HepG2 (cell line): ENCODE data around the gene CYSRT1. TPM values are rescaled to one million over a fixed set of nuclear protein-coding genes. Genes with fewer than 3 reads are reported as not detected.

Experiments
- FUBP1 ChIP-seq: sonication (generic); formaldehyde crosslinking; IDR thresholded peaks from 2 replicates; pipeline ENCODE4 v1.5.1; 2020; ENCODE audit warnings: missing genetic modification reagents, mild to moderate bottlenecking, borderline replicate concordance
- GZF1 ChIP-seq: sonication (generic); formaldehyde crosslinking; IDR thresholded peaks from 2 replicates; pipeline ENCODE4 v1.5.1; 2020; ENCODE audit warnings: mild to moderate bottlenecking, missing genetic modification reagents
- MAFF ChIP-seq: IDR thresholded peaks from 2 replicates; pipeline ENCODE4 v1.6.1; 2011; ENCODE audit warnings: low read depth, low read length, improper control_type of control experiment
- MTF2 ChIP-seq: sonication (generic); formaldehyde crosslinking; IDR thresholded peaks from 2 replicates; pipeline ENCODE4 v1.5.0; 2020; ENCODE audit warnings: missing genetic modification reagents, borderline replicate concordance
- NFYB ChIP-seq: sonication (generic); formaldehyde crosslinking; IDR thresholded peaks from 2 replicates; pipeline ENCODE4 v1.4.0; 2020; ENCODE audit warnings: missing genetic modification reagents
- RELA ChIP-seq: sonication (generic); formaldehyde crosslinking; IDR thresholded peaks from 2 replicates; pipeline ENCODE4 v1.4.0; 2020; ENCODE audit warnings: missing genetic modification reagents
- RFXAP ChIP-seq: sonication (generic); formaldehyde crosslinking; IDR thresholded peaks from 2 replicates; pipeline ENCODE4 v1.4.0; 2020; ENCODE audit warnings: missing genetic modification reagents, borderline replicate concordance
- SMC3 ChIP-seq: IDR thresholded peaks from 2 replicates; pipeline ENCODE4 v1.6.1; 2011; ENCODE audit warnings: low read length, improper control_type of control experiment
- TP53 ChIP-seq: sonication (generic); formaldehyde crosslinking; conservative IDR thresholded peaks from 2 replicates; pipeline ENCODE4 v1.4.0; 2020; ENCODE audit warnings: missing genetic modification reagents
- ZBED4 ChIP-seq: sonication (generic); formaldehyde crosslinking; IDR thresholded peaks from 2 replicates; pipeline ENCODE4 v1.4.0; 2020; ENCODE audit warnings: missing genetic modification reagents, borderline replicate concordance
- ZBTB25 ChIP-seq: IDR thresholded peaks from 2 replicates; pipeline ENCODE4 v1.6.1; 2018; ENCODE audit warnings: missing genetic modification reagents
- ZNF264 ChIP-seq: sonication (generic); formaldehyde crosslinking; IDR thresholded peaks from 2 replicates; pipeline ENCODE4 v1.4.0; 2020; ENCODE audit warnings: missing genetic modification reagents
- ZNF574 ChIP-seq: sonication (generic); formaldehyde crosslinking; IDR thresholded peaks from 2 replicates; pipeline ENCODE4 v1.4.0; 2020; ENCODE audit warnings: missing genetic modification reagents
- ZNF619 ChIP-seq: sonication (generic); formaldehyde crosslinking; IDR thresholded peaks from 2 replicates; pipeline ENCODE4 v1.4.0; 2020; ENCODE audit warnings: mild to moderate bottlenecking, missing genetic modification reagents
- ZNF687 ChIP-seq: sonication (generic); formaldehyde crosslinking; IDR thresholded peaks from 2 replicates; pipeline ENCODE4 v1.5.1; 2020; ENCODE audit warnings: mild to moderate bottlenecking, missing genetic modification reagents, moderate library complexity
- polyA plus RNA-seq, 8 experiments: library from polyadenylated mRNA; depleted of rRNA in 3 of 8; stranded (reverse) in 7 of 8; unstranded in 1 of 8; fragments of >200 nt; fragmentation: Illumina TruSeq in 4 of 8; extraction: Trizol in 4 of 8; gene quantifications; 2 replicates each; pipeline versions ENCODE4 v1.2.1 to v1.2.3, GENCODE V29; 2011 to 2016; ENCODE audit warnings: low read depth in 4 of 8, missing spikeins in 1 of 8, mixed read lengths in 1 of 8; ENCODE audit not compliant: insufficient read depth in 1 of 8
- total RNA-seq, 5 experiments: library from RNA; depleted of rRNA; stranded (reverse); fragments of >200 nt; fragmentation: Illumina TruSeq; extraction: Trizol; gene quantifications; 2 replicates each; pipeline ENCODE4 v1.2.3, GENCODE V29; 2016; ENCODE audit warnings: low read depth in 1 of 5

The CYSRT1 gene
- total and polyA plus RNA-seq, 2 of the 13 experiments (the other 11 are each of a cell fraction or from before 2014, with no cell fraction given) = 1.5 to 2.1 TPM

GRCh38 chr9:137240318-137240840 is 15.4 kb downstream of the CYSRT1 start (continued):
- TF ChIP-seq RELA (CRISPR knock-in tag) (no peak), RFXAP (CRISPR knock-in tag) (peak; percentile 43; the same call in 1 of the 2 replicates), ZNF619 (CRISPR knock-in tag) (0 out of 2 replicates have a peak, but pooled peaks have one; percentile 56), FUBP1 (CRISPR knock-in tag) (no peak), MAFF (no peak), NFYB (CRISPR knock-in tag) (no peak), ZNF574 (CRISPR knock-in tag) (peak; percentile 58), GZF1 (CRISPR knock-in tag) (peak; percentile 25; the same call in 1 of the 2 replicates), ZNF264 (CRISPR knock-in tag) (peak; percentile 82; the same call in 1 of the 2 replicates), SMC3 (no peak), ZBTB25 (peak; percentile 96), ZBED4 (CRISPR knock-in tag) (peak; percentile 65; the same call in 1 of the 2 replicates), MTF2 (CRISPR knock-in tag) (no peak), ZNF687 (peak; percentile 95), TP53 (CRISPR knock-in tag) (no peak)
